Heart right ventricle (tissue), 16 donors: ENCODE data around the gene SORL1-AS1.

Source experiments
- ATAC-seq, 8 donors: fragments of 200-7000 bp; cut with Tn5 transposase; one replicate each; pipeline ENCODE4 v1.9.1; 2020; ENCODE audit warnings: mild to moderate bottlenecking in 8 of 8, moderate library complexity in 8 of 8, moderate number of reproducible peaks in 1 of 8
- DNase-seq, 2 donors: peaks; one replicate each; pipeline ENCODE4 v3.0.0-alpha.2; 2020
- H3K27ac ChIP-seq, 10 donors: fragments of 200-600 bp; sonication (generic) in 2 of 10; one replicate each; pipeline versions ENCODE4 v1.5.0 to v1.8.0; 2020 to 2022; ENCODE audit warnings: mild to moderate bottlenecking in 3 of 10
- H3K27me3 ChIP-seq, 7 donors: fragments of 200-600 bp; one replicate each; pipeline ENCODE4 v1.8.0; 2021 to 2022; ENCODE audit warnings: mild to moderate bottlenecking in 2 of 7
- H3K36me3 ChIP-seq, 9 donors: fragments of 200-600 bp; sonication (generic) in 1 of 9; one replicate each; pipeline versions ENCODE4 v1.5.0 to v1.8.0; 2020 to 2022; ENCODE audit warnings: mild to moderate bottlenecking in 2 of 9
- H3K4me1 ChIP-seq, 9 donors: fragments of 200-600 bp; sonication (generic) in 1 of 9; one replicate each; pipeline versions ENCODE4 v1.5.0 to v1.8.0; 2020 to 2022; ENCODE audit warnings: mild to moderate bottlenecking in 4 of 9
- H3K4me3 ChIP-seq, 10 donors: fragments of 200-600 bp; sonication (generic) in 2 of 10; one replicate each; pipeline versions ENCODE4 v1.5.0 to v1.8.0; 2020 to 2022; ENCODE audit warnings: mild to moderate bottlenecking in 7 of 10, moderate library complexity in 2 of 10
- H3K9me3 ChIP-seq, 11 donors: fragments of 200-600 bp in 10 of 11; sonication (generic) in 2 of 11; one replicate each; pipeline versions ENCODE4 v1.5.0 to v1.8.0; 2013 to 2022; ENCODE audit warnings: mild to moderate bottlenecking in 2 of 11, control low read depth in 1 of 11, moderate library complexity in 1 of 11
- CTCF ChIP-seq, 9 donors: fragments of 200-600 bp; sonication (generic) in 2 of 9; IDR thresholded peaks; one replicate each; pipeline versions ENCODE4 v1.5.0 to v1.8.0; 2021 to 2022; ENCODE audit warnings: antibody characterized with exemption in 9 of 9, mild to moderate bottlenecking in 5 of 9, moderate library complexity in 1 of 9
- WGBS, 2 donors: extraction: QIAGEN DNeasy Blood & Tissue Kit; methylation state at CpG; one replicate each; pipeline ENCODE4 v1.1.7; 2013; ENCODE audit warnings: inconsistent platforms in 1 of 2; 5-methylcytosine and 5-hydroxymethylcytosine counted together
- intact Hi-C, 10 donors: fragments of 100-400 bp; cut with DNase I; formaldehyde crosslinking; loops; one replicate each; pipeline versions ENCODE4 v1.11.1 to v1.14.2; 2022
- donor health status: Arrhythmogenic right ventricular cardiomyopathy.
- donor health status: ischemic (EF 13 %, LVEDD 7.1; RV severe dilation, severe dysfunction).
- donor health status: healthy with polysubstance abuse.
- donor health status: DM: no; HTN: yes; CAD: no.
- donor health status: DM: no; HTN: no; CAD: no.
- donor health status: ischemic (EF 25% LVEDD 6.9; RV normal size, moderate dysfunction).
- donor health status: ischemic (EF 25% LVEDD 5.7; RV mildly dilated, moderate dysfunction).
- donor health status: healthy.
- donor health status: DM: yes; HTN: yes; CAD: no.
- donor health status: Ischemic cardiomyopathy.
- donor health status: ischemic (EF 35%, LVEDD 5.7; RV mildly dilated, moderate dysfunction).
- donor health status: nonischemic (EF 11% LVEDD 7.7; RV severe dilation, severe dysfunction).
- donor health status: DM: yes; HTN: yes; CAD: no.
- donor health status: PGD.
- donor health status: ischemic (EF 29% LVEDD 5.4; RV normal size, mild dysfunction).
- donor health status: nonischemic (EF 23%, LVEDD 6.1; RV moderate dilation, normal function).

Gene SORL1-AS1

DNA sequence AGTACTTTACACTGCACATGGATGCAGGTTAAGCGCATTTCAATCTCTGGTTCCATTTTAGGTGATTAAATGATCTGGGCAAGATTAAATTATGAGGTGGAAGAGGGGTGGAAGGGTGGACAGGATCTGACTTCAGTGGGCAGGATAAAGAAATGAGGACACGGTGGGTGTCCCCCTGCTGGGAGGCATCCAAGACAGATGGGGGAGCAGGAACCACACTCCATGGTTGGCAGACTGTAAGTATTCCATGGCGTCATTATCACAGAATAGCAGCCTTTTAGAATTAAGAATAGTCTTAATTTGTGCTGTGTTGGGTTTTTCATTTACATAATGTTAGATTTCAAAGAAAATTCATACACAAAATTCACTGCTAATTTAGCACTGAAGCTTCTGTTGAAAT is 8.2 kb downstream of the SORL1-AS1 start:
- ATAC-seq (no peak), DNase-seq (no peak)
- Histone ChIP-seq H3K9me3 (no peaks in the 10 kb centered on the region), H3K4me1 (peaks cover 0 to 31% (median 0%) of the 10 kb centered on the region in 9 donors), H3K27me3 (no peaks in the 10 kb centered on the region), H3K27ac (no peak overlapping the region), H3K36me3 (no peaks in the 10 kb centered on the region), H3K4me3 (no peak overlapping the region)
- WGBS, 2 donors = 66 to 75% methylated on average over 3 of the region's 3 CpGs
- no peak for TF ChIP-seq CTCF (IDR thresholded peaks at IDR 0.05)
- intact Hi-C loops = loop anchor here in 2 of 10 donors (10.0 kb wide), 1 partner anchor 120 kb away; no protein-coding TSS in a partner anchor

DNA sequence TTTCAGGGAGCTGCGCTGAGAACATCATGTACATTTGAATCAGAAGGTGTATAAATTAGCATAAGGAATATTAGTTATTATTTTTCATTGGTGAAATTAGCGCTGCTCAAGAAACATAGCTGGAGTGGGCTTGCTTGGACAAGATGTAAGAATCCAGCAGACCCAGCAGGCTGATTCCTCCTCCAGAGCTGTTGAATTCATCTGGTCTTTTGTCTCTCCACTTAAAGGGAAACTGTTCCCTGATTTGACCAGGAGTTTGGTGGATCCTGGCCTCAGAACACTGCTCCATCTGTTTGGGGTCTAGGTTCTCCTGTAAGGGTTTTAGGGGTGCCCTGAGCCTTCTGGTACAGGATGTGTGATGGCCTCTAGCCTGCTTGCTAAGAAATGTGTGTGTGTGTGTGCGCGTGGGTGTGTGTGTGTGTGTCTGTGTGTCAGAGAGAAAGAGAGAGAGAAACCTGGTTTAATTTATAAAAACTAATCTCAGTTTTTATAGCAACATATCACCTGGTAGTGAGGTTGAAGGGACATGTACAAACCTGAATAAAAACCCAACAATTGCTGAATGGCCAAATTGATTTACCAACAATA is 9.0 kb downstream of the SORL1-AS1 start:
- H3K9me3 ChIP-seq = no peaks in the 10 kb centered on the region
- ATAC-seq = no peak
- H3K27ac ChIP-seq = no peak overlapping the region
- peaks cover 0 to 23% (median 0%) of the 10 kb centered on the region in 9 donors for H3K4me1 ChIP-seq
- H3K36me3 ChIP-seq = no peaks in the 10 kb centered on the region
- no peak for DNase-seq
- H3K27me3 ChIP-seq = no peaks in the 10 kb centered on the region
- intact Hi-C loops = loop anchor here in 2 of 10 donors (10.0 kb wide), 1 partner anchor 119 kb away; no protein-coding TSS in a partner anchor
- 94 to 97% methylated on average over 4 of the region's 4 CpGs for WGBS, 2 donors
- H3K4me3 ChIP-seq = no peak overlapping the region
- no peak for TF ChIP-seq CTCF (IDR thresholded peaks at IDR 0.05)

DNA sequence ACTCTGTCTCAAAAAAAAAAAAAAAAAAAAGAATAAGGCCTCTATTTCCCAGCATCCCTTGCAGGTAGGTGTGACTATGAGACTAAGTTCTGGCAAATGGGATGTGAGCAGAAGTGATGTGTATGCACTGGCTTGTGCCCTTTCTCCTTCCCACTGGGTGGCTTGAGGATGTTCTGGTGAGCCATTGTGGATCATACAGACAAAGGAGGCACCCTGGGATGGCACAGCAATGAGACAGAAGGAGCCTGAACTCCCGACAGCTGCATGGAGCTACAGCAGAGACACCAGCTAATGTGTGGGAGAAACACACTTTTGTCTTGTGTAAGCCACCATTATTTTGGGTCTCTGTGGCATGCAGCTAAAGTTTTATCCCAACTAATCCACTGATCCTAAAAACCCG is 11.2 kb downstream of the SORL1-AS1 start:
- Histone ChIP-seq H3K27me3 (no peaks in the 10 kb centered on the region), H3K27ac (no peak overlapping the region), H3K4me1 (peaks cover 0 to 20% (median 0%) of the 10 kb centered on the region in 9 donors), H3K36me3 (no peaks in the 10 kb centered on the region), H3K4me3 (no peak overlapping the region), H3K9me3 (no peaks in the 10 kb centered on the region)
- TF ChIP-seq CTCF (IDR thresholded peaks at IDR 0.05) = no peak
- ATAC-seq (no peak), DNase-seq (no peak)
- WGBS, 2 donors = 91 to 93% methylated on average over 2 of the region's 2 CpGs
- intact Hi-C loops = loop anchor here in 2 of 10 donors (10.0 kb wide), 1 partner anchor 117 kb away; no protein-coding TSS in a partner anchor

GRCh38 chr11:121439759-121440158 is 13.0 kb downstream of the SORL1-AS1 start:
- DNase-seq (no peak), ATAC-seq (peak in 1 of 8 donors; percentile 54)
- intact Hi-C loops = loop anchor here in 2 of 10 donors (10.0 kb wide), 1 partner anchor 115 kb away; no protein-coding TSS in a partner anchor
- no peaks in the 10 kb centered on the region for H3K36me3 ChIP-seq
- TF ChIP-seq CTCF (IDR thresholded peaks at IDR 0.05) = no peak
- no peaks in the 10 kb centered on the region for H3K9me3 ChIP-seq
- H3K4me3 ChIP-seq = no peak overlapping the region
- peaks cover 0 to 35% (median 0%) of the 10 kb centered on the region in 9 donors for H3K4me1 ChIP-seq
- H3K27me3 ChIP-seq = no peaks in the 10 kb centered on the region
- peak overlapping the region in 2 of 10 donors; percentile 6 to 46 for H3K27ac ChIP-seq
